PC-9 (cell line): ENCODE results near the gene SLC1A2. TPM values are rescaled to one million over a fixed set of nuclear protein-coding genes. Genes with fewer than 3 reads are reported as not detected.

ENCODE experiments used
- BruUV-seq: library from RNA; stranded (reverse); fragments of 400-500 nt; replicated peaks from 2 replicates; lab custom pipeline; 2021; lab: Mats Ljungman, UMichigan
- CTCF ChIA-PET: fragments of 300-600 bp; sonication (Branson Sonifier 250); formaldehyde crosslinking; loops from one replicate; lab custom pipeline; 2022; ENCODE audit warnings: antibody characterized with exemption; lab: Charles Lee
- POLR2A ChIA-PET: fragments of 300-600 bp; sonication (Branson Sonifier 250); formaldehyde crosslinking; loops from one replicate; lab custom pipeline; 2022; ENCODE audit warnings: antibody characterized with exemption; ENCODE audit not compliant: unreplicated experiment; lab: Charles Lee
- DNase-seq, 2 experiments: peaks; one replicate each; pipeline versions ENCODE4 v3.0.0 to v3.0.0-alpha.2; 2015 to 2022; ENCODE audit warnings: mixed read lengths in 1 of 2
- H2AFZ ChIP-seq: fragments of 200-600 bp; sonication (generic); 2 replicates; pipeline ENCODE4 v1.8.1; 2017; ENCODE audit warnings: antibody characterized with exemption
- H3F3A ChIP-seq: fragments of 200-600 bp; sonication (generic); 2 replicates; pipeline ENCODE4 v1.8.1; 2017; ENCODE audit warnings: antibody characterized with exemption, mild to moderate bottlenecking, low read depth; ENCODE audit not compliant: insufficient read depth
- H3K27ac ChIP-seq: fragments of 200-600 bp; sonication (generic); 2 replicates; pipeline ENCODE4 v1.6.1; 2016; ENCODE audit warnings: mixed run types
- H3K27me3 ChIP-seq: fragments of 200-600 bp; sonication (generic); 2 replicates; pipeline ENCODE4 v1.6.1; 2016; ENCODE audit warnings: low read depth, mixed run types; ENCODE audit not compliant: insufficient read depth
- H3K36me3 ChIP-seq: fragments of 200-600 bp; sonication (generic); 2 replicates; pipeline ENCODE4 v1.6.1; 2016; ENCODE audit warnings: low read depth, mixed run types
- H3K4me1 ChIP-seq: fragments of 200-600 bp; sonication (generic); replicated peaks from 2 replicates; pipeline ENCODE4 v1.6.1; 2016; ENCODE audit warnings: mixed run types; ENCODE audit not compliant: insufficient read depth
- H3K4me2 ChIP-seq: fragments of 200-600 bp; sonication (generic); 2 replicates; pipeline ENCODE4 v1.6.1; 2017; ENCODE audit warnings: mixed run types
- H3K4me3 ChIP-seq: fragments of 200-600 bp; sonication (generic); 2 replicates; pipeline ENCODE4 v1.6.1; 2016; ENCODE audit warnings: mixed run types
- H3K79me2 ChIP-seq: fragments of 200-600 bp; sonication (generic); 2 replicates; pipeline ENCODE4 v1.6.1; 2017; ENCODE audit warnings: low read depth, mixed run types
- H3K9me2 ChIP-seq: fragments of 200-600 bp; sonication (generic); 2 replicates; pipeline ENCODE4 v1.8.1; 2017; ENCODE audit warnings: mild to moderate bottlenecking; ENCODE audit not compliant: insufficient read depth
- H3K9me3 ChIP-seq: fragments of 200-600 bp; sonication (generic); 2 replicates; pipeline ENCODE4 v1.8.1; 2016; ENCODE audit warnings: low read depth; ENCODE audit not compliant: insufficient read depth
- H4K20me1 ChIP-seq: fragments of 200-600 bp; sonication (generic); 2 replicates; pipeline ENCODE4 v1.8.1; 2017; ENCODE audit not compliant: insufficient read depth
- EZH2 ChIP-seq: fragments of 200-600 bp; sonication (generic); IDR thresholded peaks from 2 replicates; pipeline ENCODE4 v1.8.0; 2017; ENCODE audit warnings: antibody characterized with exemption, low read depth
- intact Hi-C: fragments of 100-400 bp; cut with micrococcal nuclease; formaldehyde crosslinking; loops from one replicate; pipeline ENCODE4 v1.10.0; 2022; ENCODE audit not compliant: unreplicated experiment
- total RNA-seq: library from RNA; stranded (reverse); gene quantifications from 2 replicates; pipeline ENCODE4 v1.2.3, GENCODE V29; 2021
- TF ChIP-seq, protein P1 (sequence below): fragments of 200-600 bp; sonication (generic); conservative IDR thresholded peaks from 2 replicates; pipeline ENCODE4 v1.6.1; 2017; ENCODE audit warnings: mixed run types, antibody characterized with exemption, mild to moderate bottlenecking, moderate library complexity

SLC1A2 gene
- total RNA-seq, 1 experiment from 2014 or later, result 0.09 TPM

DNA sequence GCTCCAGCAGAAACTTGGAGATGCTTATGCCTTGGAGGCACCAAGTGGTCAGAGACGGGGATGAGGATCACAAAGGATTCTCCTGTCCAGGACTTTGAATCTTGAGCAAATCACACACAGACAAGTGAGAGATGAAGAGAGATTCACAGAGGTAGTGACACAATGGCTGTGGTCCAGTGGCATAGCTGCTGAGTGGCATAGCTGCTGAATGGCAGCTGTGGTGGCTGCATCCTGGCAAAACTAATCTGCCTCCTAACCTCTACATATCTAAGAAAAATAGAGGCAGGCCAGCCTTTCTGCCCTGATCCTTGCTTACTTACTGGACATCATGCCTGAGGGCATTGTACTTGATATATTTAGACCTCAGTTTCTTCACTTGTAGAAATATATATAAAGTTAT is 177.8 kb downstream of the SLC1A2 start:
- Histone ChIP-seq H4K20me1 (no peaks in the 10 kb centered on the region), H3K27me3 (no peaks in the 10 kb centered on the region), H3K36me3 (no peaks in the 10 kb centered on the region), H3K4me1 (peaks cover 15% of the 10 kb centered on the region), H3K79me2 (no peaks in the 10 kb centered on the region), H2AFZ (no peak overlapping the region), H3K9me2 (no peaks in the 10 kb centered on the region), H3F3A (peaks cover 3% of the 10 kb centered on the region; the same call in 1 of the 2 replicates), H3K27ac (no peak overlapping the region), H3K4me2 (no peak overlapping the region), H3K4me3 (no peak overlapping the region), H3K9me3 (no peaks in the 10 kb centered on the region)
- TF ChIP-seq, protein P1, sequence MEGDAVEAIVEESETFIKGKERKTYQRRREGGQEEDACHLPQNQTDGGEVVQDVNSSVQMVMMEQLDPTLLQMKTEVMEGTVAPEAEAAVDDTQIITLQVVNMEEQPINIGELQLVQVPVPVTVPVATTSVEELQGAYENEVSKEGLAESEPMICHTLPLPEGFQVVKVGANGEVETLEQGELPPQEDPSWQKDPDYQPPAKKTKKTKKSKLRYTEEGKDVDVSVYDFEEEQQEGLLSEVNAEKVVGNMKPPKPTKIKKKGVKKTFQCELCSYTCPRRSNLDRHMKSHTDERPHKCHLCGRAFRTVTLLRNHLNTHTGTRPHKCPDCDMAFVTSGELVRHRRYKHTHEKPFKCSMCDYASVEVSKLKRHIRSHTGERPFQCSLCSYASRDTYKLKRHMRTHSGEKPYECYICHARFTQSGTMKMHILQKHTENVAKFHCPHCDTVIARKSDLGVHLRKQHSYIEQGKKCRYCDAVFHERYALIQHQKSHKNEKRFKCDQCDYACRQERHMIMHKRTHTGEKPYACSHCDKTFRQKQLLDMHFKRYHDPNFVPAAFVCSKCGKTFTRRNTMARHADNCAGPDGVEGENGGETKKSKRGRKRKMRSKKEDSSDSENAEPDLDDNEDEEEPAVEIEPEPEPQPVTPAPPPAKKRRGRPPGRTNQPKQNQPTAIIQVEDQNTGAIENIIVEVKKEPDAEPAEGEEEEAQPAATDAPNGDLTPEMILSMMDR, result no peak
- TF ChIP-seq EZH2, result no peak
- no TSS peak for BruUV-seq
- CTCF ChIA-PET, result no interaction called here
- no peak for DNase-seq
- POLR2A ChIA-PET, result no interaction called here
- intact Hi-C loops, result no loop called here

DNA sequence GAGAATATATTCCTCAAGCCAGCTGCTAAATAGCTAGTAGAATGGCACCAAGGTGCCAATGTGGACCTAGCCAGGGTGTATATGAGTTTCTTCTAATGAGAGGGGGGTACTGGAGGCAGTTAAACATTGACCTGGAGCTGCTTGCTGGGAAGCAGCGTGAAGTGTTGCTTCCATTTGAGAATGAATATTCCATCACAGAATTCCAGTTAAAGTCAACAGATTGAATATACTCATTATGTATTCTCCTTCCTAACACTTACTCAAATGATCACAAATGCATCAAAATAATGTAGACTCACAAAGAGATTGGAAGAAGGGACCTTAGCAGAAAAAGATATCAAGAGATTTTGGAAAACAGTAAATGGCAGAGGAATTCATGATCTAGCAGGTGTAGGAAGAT is 178.3 kb downstream of the SLC1A2 start:
- Histone ChIP-seq H3K27me3 (no peaks in the 10 kb centered on the region), H3K4me1 (peaks cover 19% of the 10 kb centered on the region), H3K4me2 (no peak overlapping the region), H3F3A (peaks cover 5% of the 10 kb centered on the region; the same call in 1 of the 2 replicates), H4K20me1 (no peaks in the 10 kb centered on the region), H3K4me3 (no peak overlapping the region), H3K36me3 (no peaks in the 10 kb centered on the region), H3K9me2 (no peaks in the 10 kb centered on the region), H2AFZ (no peak overlapping the region), H3K9me3 (no peaks in the 10 kb centered on the region), H3K79me2 (no peaks in the 10 kb centered on the region), H3K27ac (no peak overlapping the region)
- ChIA-PET POLR2A (no interaction called here), CTCF (interaction anchor here (0.6 kb wide), 1 partner anchor 318 kb away, joined by 5 read pairs; no protein-coding TSS in a partner anchor)
- TF ChIP-seq EZH2, result no peak
- TF ChIP-seq, protein P1, result no peak
- no TSS peak for BruUV-seq
- intact Hi-C loops, result no loop called here
- DNase-seq, result no peak

DNA sequence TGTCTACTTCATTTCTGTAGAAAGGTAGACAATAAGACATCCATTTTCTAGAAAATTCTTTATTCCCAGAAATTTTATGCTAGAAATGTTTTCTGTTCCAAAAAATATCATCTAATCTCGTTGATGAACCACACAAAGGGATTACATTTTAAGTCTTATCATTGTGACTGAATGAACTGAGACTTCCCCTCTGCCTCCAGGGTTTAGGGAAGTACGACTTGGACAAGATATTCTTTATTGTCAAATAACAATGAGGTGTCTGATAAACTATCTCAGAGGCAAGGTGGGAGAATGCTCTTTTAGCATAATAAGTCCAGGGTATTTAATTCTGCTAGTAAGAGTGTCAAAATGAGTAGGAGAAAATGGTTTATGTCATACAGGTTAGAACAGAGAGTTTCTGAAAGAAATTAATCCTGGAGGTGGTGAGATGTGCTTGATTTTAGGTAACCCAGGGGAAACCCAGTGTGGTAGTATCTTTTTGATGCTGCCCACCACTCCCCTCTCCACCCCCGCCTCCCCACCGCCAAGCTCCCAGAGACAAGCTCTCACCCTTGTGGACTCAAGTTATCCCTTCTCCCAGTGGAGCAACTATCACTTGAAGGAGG is 179.8 kb downstream of the SLC1A2 start:
- H3K9me2 ChIP-seq, result no peaks in the 10 kb centered on the region
- intact Hi-C loops, result loop anchor here (5.0 kb wide), 1 partner anchor 123 kb away; no protein-coding TSS in a partner anchor
- H4K20me1 ChIP-seq, result no peaks in the 10 kb centered on the region
- H3K4me2 ChIP-seq, result no peak overlapping the region
- H3K4me3 ChIP-seq, result no peak overlapping the region
- BruUV-seq, result no TSS peak
- POLR2A ChIA-PET, result no interaction called here
- no peaks in the 10 kb centered on the region for H3K27me3 ChIP-seq
- no peaks in the 10 kb centered on the region for H3K9me3 ChIP-seq
- DNase-seq, result no peak
- peaks cover 33% of the 10 kb centered on the region for H3K4me1 ChIP-seq
- CTCF ChIA-PET, result interaction anchor here (0.6 kb wide), 2 partner anchors 27 to 377 kb away, joined by 5 read pairs; no protein-coding TSS in a partner anchor
- H3K27ac ChIP-seq, result no peak overlapping the region
- no peak overlapping the region for H2AFZ ChIP-seq
- peaks cover 12% of the 10 kb centered on the region; the same call in 1 of the 2 replicates for H3F3A ChIP-seq
- H3K36me3 ChIP-seq, result no peaks in the 10 kb centered on the region
- TF ChIP-seq, protein P1, result no peak
- TF ChIP-seq EZH2, result no peak
- no peaks in the 10 kb centered on the region for H3K79me2 ChIP-seq
